ENCODE measurements around the gene ZSCAN25. TPM values are rescaled to one million over a fixed set of nuclear protein-coding genes. Genes with fewer than 3 reads are reported as not detected.

ZSCAN25 gene
- total and polyA plus RNA-seq, 3 donors from 2014 or later = 14.1 to 36.0 (median 31.0) TPM

GRCh38 chr7:99679400-99680191 is 62.9 kb downstream of the ZSCAN25 start, which contains the start of gene CYP3A5:
Gene CYP3A5, minus strand, starts transcription at chr7:99679996. Its CDS starts 100 bp downstream, at chr7:99679896.
- Histone ChIP-seq H3K27me3 (no peaks in the 10 kb centered on the region), H3K4me1 (no peaks in the 10 kb centered on the region), H3K9me3 (no peaks in the 10 kb centered on the region), H3K4me3 (no peak within 1 kb of the TSS), H3K36me3 (ENCODE audit: low read depth, missing control alignments) (no peaks in the 10 kb centered on the region), H3K27ac (no peak within 1 kb of the TSS)
- intact Hi-C loops (cut with DNase I; ENCODE audit: low total_unique reads) = no loop called here
- 72 to 78% methylated on average over 10 of the region's 10 CpGs for WGBS, 2 donors
- DNase-seq = no peak
- TF ChIP-seq POLR2A (IDR thresholded peaks at IDR 0.05) = no peak
- TF ChIP-seq, protein P1, sequence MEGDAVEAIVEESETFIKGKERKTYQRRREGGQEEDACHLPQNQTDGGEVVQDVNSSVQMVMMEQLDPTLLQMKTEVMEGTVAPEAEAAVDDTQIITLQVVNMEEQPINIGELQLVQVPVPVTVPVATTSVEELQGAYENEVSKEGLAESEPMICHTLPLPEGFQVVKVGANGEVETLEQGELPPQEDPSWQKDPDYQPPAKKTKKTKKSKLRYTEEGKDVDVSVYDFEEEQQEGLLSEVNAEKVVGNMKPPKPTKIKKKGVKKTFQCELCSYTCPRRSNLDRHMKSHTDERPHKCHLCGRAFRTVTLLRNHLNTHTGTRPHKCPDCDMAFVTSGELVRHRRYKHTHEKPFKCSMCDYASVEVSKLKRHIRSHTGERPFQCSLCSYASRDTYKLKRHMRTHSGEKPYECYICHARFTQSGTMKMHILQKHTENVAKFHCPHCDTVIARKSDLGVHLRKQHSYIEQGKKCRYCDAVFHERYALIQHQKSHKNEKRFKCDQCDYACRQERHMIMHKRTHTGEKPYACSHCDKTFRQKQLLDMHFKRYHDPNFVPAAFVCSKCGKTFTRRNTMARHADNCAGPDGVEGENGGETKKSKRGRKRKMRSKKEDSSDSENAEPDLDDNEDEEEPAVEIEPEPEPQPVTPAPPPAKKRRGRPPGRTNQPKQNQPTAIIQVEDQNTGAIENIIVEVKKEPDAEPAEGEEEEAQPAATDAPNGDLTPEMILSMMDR (IDR thresholded peaks at IDR 0.05) = no peak

Other genes starting within 250 kb of the ZSCAN25 start
- gene ARPC1B, start 242.2 kb upstream of the ZSCAN25 start, total RNA-seq = 10 to 100 TPM; 50.5 to 64.9 TPM
- gene ARPC1B, start 242.2 kb upstream of the ZSCAN25 start, polyA plus RNA-seq (ENCODE audit: insufficient read depth, low read depth, low replicate concordance) = 64.6 TPM
- 10 to 100 TPM; 50.5 to 74.0 TPM for gene PDAP1, start 208.3 kb upstream of the ZSCAN25 start, total RNA-seq
- 126 TPM for gene PDAP1, start 208.3 kb upstream of the ZSCAN25 start, polyA plus RNA-seq (ENCODE audit: insufficient read depth, low read depth, low replicate concordance)
- 100 to 1,000 TPM in 1 of 2 donors, 10 to 100 TPM in 1; 91.2 to 123 TPM for gene BUD31, start 208.0 kb upstream of the ZSCAN25 start, total RNA-seq
- 174 TPM for gene BUD31, start 208.0 kb upstream of the ZSCAN25 start, polyA plus RNA-seq (ENCODE audit: insufficient read depth, low read depth, low replicate concordance)
- 10 to 100 TPM; 13.6 to 14.4 TPM for gene PTCD1, start 178.1 kb upstream of the ZSCAN25 start, total RNA-seq
- gene PTCD1, start 178.1 kb upstream of the ZSCAN25 start, polyA plus RNA-seq (ENCODE audit: insufficient read depth, low read depth, low replicate concordance) = 6.1 TPM
- gene CPSF4, start 178.0 kb upstream of the ZSCAN25 start, total RNA-seq = 100 to 1,000 TPM; 107 to 130 TPM
- gene CPSF4, start 178.0 kb upstream of the ZSCAN25 start, polyA plus RNA-seq (ENCODE audit: insufficient read depth, low read depth, low replicate concordance) = 82.4 TPM
- 100 to 1,000 TPM; 582 to 769 TPM for gene ATP5MF, start 150.8 kb upstream of the ZSCAN25 start, total RNA-seq
- gene ATP5MF, start 150.8 kb upstream of the ZSCAN25 start, polyA plus RNA-seq (ENCODE audit: insufficient read depth, low read depth, low replicate concordance) = 594 TPM
- 10 to 100 TPM; 26.2 to 32.0 TPM for gene ZNF789, start 144.1 kb upstream of the ZSCAN25 start, total RNA-seq
- gene ZNF789, start 144.1 kb upstream of the ZSCAN25 start, polyA plus RNA-seq (ENCODE audit: insufficient read depth, low read depth, low replicate concordance) = 30.9 TPM
- gene ZNF394, start 116.7 kb upstream of the ZSCAN25 start, total RNA-seq = 10 to 100 TPM; 45.3 to 65.0 TPM
- 24.6 TPM for gene ZNF394, start 116.7 kb upstream of the ZSCAN25 start, polyA plus RNA-seq (ENCODE audit: insufficient read depth, low read depth, low replicate concordance)
- 10 to 100 TPM; 19.9 to 24.9 TPM for gene ZKSCAN5, start 112.3 kb upstream of the ZSCAN25 start, total RNA-seq
- gene ZKSCAN5, start 112.3 kb upstream of the ZSCAN25 start, polyA plus RNA-seq (ENCODE audit: insufficient read depth, low read depth, low replicate concordance) = 24.7 TPM
- 10 to 100 TPM in 1 of 2 donors, 1 to 10 TPM in 1; 9.2 to 11.5 TPM for gene FAM200A, start 64.8 kb upstream of the ZSCAN25 start, total RNA-seq
- gene FAM200A, start 64.8 kb upstream of the ZSCAN25 start, polyA plus RNA-seq (ENCODE audit: insufficient read depth, low read depth, low replicate concordance) = 11.4 TPM
- gene ZNF655, start 58.3 kb upstream of the ZSCAN25 start, total RNA-seq = 100 to 1,000 TPM; 120 to 149 TPM
- 45.9 TPM for gene ZNF655, start 58.3 kb upstream of the ZSCAN25 start, polyA plus RNA-seq (ENCODE audit: insufficient read depth, low read depth, low replicate concordance)
- 10 to 100 TPM; 57.0 to 62.1 TPM for gene TMEM225B, start 18.7 kb upstream of the ZSCAN25 start, total RNA-seq
- 406 TPM for gene TMEM225B, start 18.7 kb upstream of the ZSCAN25 start, polyA plus RNA-seq (ENCODE audit: insufficient read depth, low read depth, low replicate concordance)
- gene CYP3A5, start 63.0 kb downstream of the ZSCAN25 start, total RNA-seq = under 1 TPM; 0.12 to 0.63 TPM
- gene CYP3A5, start 63.0 kb downstream of the ZSCAN25 start, polyA plus RNA-seq (ENCODE audit: insufficient read depth, low read depth, low replicate concordance) = 0.55 TPM
- not detected for gene CYP3A7, start 118.2 kb downstream of the ZSCAN25 start, total RNA-seq
- gene CYP3A7, start 118.2 kb downstream of the ZSCAN25 start, polyA plus RNA-seq (ENCODE audit: insufficient read depth, low read depth, low replicate concordance) = not detected
- gene CYP3A4, start 167.2 kb downstream of the ZSCAN25 start, total RNA-seq = 1 to 10 TPM; 1.3 to 1.8 TPM
- gene CYP3A4, start 167.2 kb downstream of the ZSCAN25 start, polyA plus RNA-seq (ENCODE audit: insufficient read depth, low read depth, low replicate concordance) = 0.34 TPM
- gene CYP3A43, start 211.1 kb downstream of the ZSCAN25 start, total RNA-seq = under 1 TPM in 1 of 2 donors, not detected in 1; 0.37 TPM
- 3.6 TPM for gene CYP3A43, start 211.1 kb downstream of the ZSCAN25 start, polyA plus RNA-seq (ENCODE audit: insufficient read depth, low read depth, low replicate concordance)

All from testis (tissue), 3 donors.